ENCODE measurements around the gene DTHD1. TPM values are rescaled to one million over a fixed set of nuclear protein-coding genes. Genes with fewer than 3 reads are reported as not detected.

Gene DTHD1
- total RNA-seq, 1 experiment from 2014 or later = not detected

- H3K4me3 ChIP-seq (ENCODE audit: low read length) = no peak overlapping the region
- H3K4me1 ChIP-seq (ENCODE audit: insufficient read depth, low read length) = no peaks in the 10 kb centered on the region
- H3K36me3 ChIP-seq (ENCODE audit: low read depth, low read length) = no peaks in the 10 kb centered on the region
- no peaks in the 10 kb centered on the region for H3F3A ChIP-seq (ENCODE audit: low read length, unreplicated experiment)
- ATAC-seq (no peak), DNase-seq (no peak)
- no peak overlapping the region for H3K4me2 ChIP-seq (ENCODE audit: low read length)
- TF ChIP-seq EZH2phosphoT487 (IDR thresholded peaks at IDR 0.05; ENCODE audit: borderline replicate concordance, low read length) (no peak), CTCF (conservative IDR thresholded peaks at IDR 0.05; ENCODE audit: low read depth, low read length) (no peak), EZH2 (IDR thresholded peaks at IDR 0.05; ENCODE audit: low read length, unreplicated experiment) (no peak)
- no peaks in the 10 kb centered on the region for H4K20me1 ChIP-seq (ENCODE audit: low read length)
- ChIA-PET POLR2A (ENCODE audit: unreplicated experiment) (no interaction called here), CTCF (no interaction called here)
- no peak overlapping the region for H3K9ac ChIP-seq (ENCODE audit: low read length)
- intact Hi-C loops (cut with micrococcal nuclease) = no loop called here
- H3K9me2 ChIP-seq (replicated peaks; ENCODE audit: low read length) = no peaks in the 10 kb centered on the region
- H3K79me2 ChIP-seq (ENCODE audit: low read length) = no peaks in the 10 kb centered on the region
- H3K27me3 ChIP-seq (ENCODE audit: low read length) = no peaks in the 10 kb centered on the region
- no peak overlapping the region for H3K27ac ChIP-seq (ENCODE audit: low read length)
- BruUV-seq (replicated peaks) = no TSS peak
- H2AFZ ChIP-seq (ENCODE audit: low read length) = no peak overlapping the region
- H3K9me3 ChIP-seq (ENCODE audit: low read length) = no peaks in the 10 kb centered on the region
These were observed 45.1 kb downstream of the DTHD1 start for GRCh38 chr4:36326476-36327029.

- ChIA-PET POLR2A (ENCODE audit: unreplicated experiment) (no interaction called here), CTCF (no interaction called here)
- no peaks in the 10 kb centered on the region for H3K4me1 ChIP-seq (ENCODE audit: insufficient read depth, low read length)
- H3K27me3 ChIP-seq (ENCODE audit: low read length) = no peaks in the 10 kb centered on the region
- no peak for DNase-seq
- H4K20me1 ChIP-seq (ENCODE audit: low read length) = no peaks in the 10 kb centered on the region
- H3K36me3 ChIP-seq (ENCODE audit: low read depth, low read length) = no peaks in the 10 kb centered on the region
- no peak overlapping the region for H3K9ac ChIP-seq (ENCODE audit: low read length)
- no peaks in the 10 kb centered on the region for H3F3A ChIP-seq (ENCODE audit: low read length, unreplicated experiment)
- no peak overlapping the region for H3K4me2 ChIP-seq (ENCODE audit: low read length)
- H2AFZ ChIP-seq (ENCODE audit: low read length) = no peak overlapping the region
- TF ChIP-seq EZH2 (IDR thresholded peaks at IDR 0.05; ENCODE audit: low read length, unreplicated experiment) = no peak
- TF ChIP-seq EZH2phosphoT487 (IDR thresholded peaks at IDR 0.05; ENCODE audit: borderline replicate concordance, low read length) = no peak
- TF ChIP-seq CTCF (conservative IDR thresholded peaks at IDR 0.05; ENCODE audit: low read depth, low read length) = no peak
- H3K9me2 ChIP-seq (replicated peaks; ENCODE audit: low read length) = no peaks in the 10 kb centered on the region
- no peak overlapping the region for H3K27ac ChIP-seq (ENCODE audit: low read length)
- H3K9me3 ChIP-seq (ENCODE audit: low read length) = no peaks in the 10 kb centered on the region
- H3K4me3 ChIP-seq (ENCODE audit: low read length) = no peak overlapping the region
- intact Hi-C loops (cut with micrococcal nuclease) = no loop called here
- BruUV-seq (replicated peaks) = no TSS peak
- H3K79me2 ChIP-seq (ENCODE audit: low read length) = no peaks in the 10 kb centered on the region
- no peak for ATAC-seq
These were observed 46.0 kb downstream of the DTHD1 start for GRCh38 chr4:36327400-36327799.

GRCh38 chr4:36328130-36328529, 46.7 kb downstream of the DTHD1 start:
- no peak overlapping the region for H3K4me3 ChIP-seq (ENCODE audit: low read length)
- no peak overlapping the region for H3K27ac ChIP-seq (ENCODE audit: low read length)
- H3K4me2 ChIP-seq (ENCODE audit: low read length) = no peak overlapping the region
- no peaks in the 10 kb centered on the region for H3K9me3 ChIP-seq (ENCODE audit: low read length)
- ChIA-PET POLR2A (ENCODE audit: unreplicated experiment) (no interaction called here), CTCF (no interaction called here)
- DNase-seq (no peak), ATAC-seq (no peak)
- H3F3A ChIP-seq (ENCODE audit: low read length, unreplicated experiment) = no peaks in the 10 kb centered on the region
- H4K20me1 ChIP-seq (ENCODE audit: low read length) = no peaks in the 10 kb centered on the region
- H2AFZ ChIP-seq (ENCODE audit: low read length) = no peak overlapping the region
- H3K9me2 ChIP-seq (replicated peaks; ENCODE audit: low read length) = no peaks in the 10 kb centered on the region
- intact Hi-C loops (cut with micrococcal nuclease) = no loop called here
- H3K9ac ChIP-seq (ENCODE audit: low read length) = no peak overlapping the region
- TF ChIP-seq CTCF (conservative IDR thresholded peaks at IDR 0.05; ENCODE audit: low read depth, low read length) = no peak
- no peak for TF ChIP-seq EZH2phosphoT487 (IDR thresholded peaks at IDR 0.05; ENCODE audit: borderline replicate concordance, low read length)
- no peak for TF ChIP-seq EZH2 (IDR thresholded peaks at IDR 0.05; ENCODE audit: low read length, unreplicated experiment)
- BruUV-seq (replicated peaks) = no TSS peak
- H3K27me3 ChIP-seq (ENCODE audit: low read length) = no peaks in the 10 kb centered on the region
- no peaks in the 10 kb centered on the region for H3K79me2 ChIP-seq (ENCODE audit: low read length)
- no peaks in the 10 kb centered on the region for H3K4me1 ChIP-seq (ENCODE audit: insufficient read depth, low read length)
- no peaks in the 10 kb centered on the region for H3K36me3 ChIP-seq (ENCODE audit: low read depth, low read length)

Data from PC-3 (cell line).